H9 (cell line): ENCODE measurements around the gene GNB1L. TPM values are rescaled to one million over a fixed set of nuclear protein-coding genes. Genes with fewer than 3 reads are reported as not detected.

Source experiments
- DNase-seq: peaks from one replicate; pipeline ENCODE4 v3.0.0-alpha.2; 2017
- H2AFZ ChIP-seq: one replicate; pipeline ENCODE4 v1.6.1; 2013; ENCODE audit warnings: mild to moderate bottlenecking, low read length, control low read depth, moderate library complexity
- H2AK5ac ChIP-seq: 2 replicates; pipeline ENCODE4 v1.6.1; 2013; ENCODE audit warnings: low read length, control low read depth, mixed read lengths; ENCODE audit not compliant: insufficient read length
- H2BK120ac ChIP-seq: one replicate; pipeline ENCODE4 v1.6.1; 2013; ENCODE audit warnings: low read depth, mild to moderate bottlenecking, low read length, control low read depth, inconsistent platforms; ENCODE audit not compliant: poor library complexity, severe bottlenecking
- H2BK12ac ChIP-seq: 2 replicates; pipeline ENCODE4 v1.6.1; 2013; ENCODE audit warnings: low read length, control low read depth, mixed read lengths, low read depth; ENCODE audit not compliant: insufficient read length
- H2BK15ac ChIP-seq: 2 replicates; pipeline ENCODE4 v1.6.1; 2013; ENCODE audit warnings: low read depth, low read length, control low read depth
- H2BK20ac ChIP-seq: one replicate; pipeline ENCODE4 v1.6.1; 2013; ENCODE audit warnings: low read depth, mild to moderate bottlenecking, low read length, control low read depth, inconsistent platforms; ENCODE audit not compliant: poor library complexity, severe bottlenecking
- H2BK5ac ChIP-seq: 2 replicates; pipeline ENCODE4 v1.6.1; 2013; ENCODE audit warnings: low read length, control low read depth, mixed read lengths; ENCODE audit not compliant: insufficient read length
- H3K14ac ChIP-seq: 2 replicates; pipeline ENCODE4 v1.6.1; 2013; ENCODE audit warnings: low read length, control low read depth; ENCODE audit not compliant: insufficient read depth
- H3K18ac ChIP-seq: 2 replicates; pipeline ENCODE4 v1.6.1; 2013; ENCODE audit warnings: low read depth, mild to moderate bottlenecking, mixed read lengths, low read length, control low read depth; ENCODE audit not compliant: insufficient read length
- H3K23ac ChIP-seq: 2 replicates; pipeline ENCODE4 v1.6.1; 2013; ENCODE audit warnings: low read length, control low read depth, mixed read lengths, low read depth; ENCODE audit not compliant: insufficient read length
- H3K23me2 ChIP-seq: 2 replicates; pipeline ENCODE4 v1.6.1; 2013; ENCODE audit warnings: low read depth, mild to moderate bottlenecking, mixed read lengths, low read length, control low read depth; ENCODE audit not compliant: insufficient read length, poor library complexity, severe bottlenecking
- H3K27ac ChIP-seq: 2 replicates; pipeline ENCODE4 v1.5.1; 2013; ENCODE audit warnings: low read length, control low read depth, mixed read lengths, low read depth; ENCODE audit not compliant: insufficient read length
- H3K27me3 ChIP-seq: 2 replicates; pipeline ENCODE4 v1.6.1; 2013; ENCODE audit warnings: low read length, control low read depth, inconsistent platforms; ENCODE audit not compliant: insufficient read depth
- H3K4ac ChIP-seq: 2 replicates; pipeline ENCODE4 v1.6.1; 2013; ENCODE audit warnings: low read depth, mild to moderate bottlenecking, control low read depth, inconsistent platforms, low read length, moderate library complexity
- H3K4me1 ChIP-seq: 2 replicates; pipeline ENCODE4 v1.6.1; 2013; ENCODE audit warnings: low read length, control low read depth, inconsistent platforms; ENCODE audit not compliant: insufficient read depth
- H3K4me2 ChIP-seq: 2 replicates; pipeline ENCODE4 v1.6.1; 2013; ENCODE audit warnings: low read length, control low read depth, mixed read lengths; ENCODE audit not compliant: insufficient read length, insufficient read depth
- H3K56ac ChIP-seq: 2 replicates; pipeline ENCODE4 v1.6.1; 2013; ENCODE audit warnings: low read depth, mild to moderate bottlenecking, mixed read lengths, low read length, control low read depth; ENCODE audit not compliant: insufficient read length
- H3K79me1 ChIP-seq: 2 replicates; pipeline ENCODE4 v1.6.1; 2013; ENCODE audit warnings: low read depth, mild to moderate bottlenecking, moderate library complexity, low read length, control low read depth, inconsistent platforms; ENCODE audit not compliant: insufficient read depth, poor library complexity, severe bottlenecking
- H3K79me2 ChIP-seq: 2 replicates; pipeline ENCODE4 v1.6.1; 2013; ENCODE audit warnings: low read length, control low read depth, inconsistent platforms; ENCODE audit not compliant: insufficient read depth
- H3K9ac ChIP-seq: 2 replicates; pipeline ENCODE4 v1.6.1; 2013; ENCODE audit warnings: low read length, control low read depth, mixed read lengths; ENCODE audit not compliant: insufficient read length; ENCODE audit errors: extremely low read depth
- H3K9me3 ChIP-seq: one replicate; pipeline ENCODE4 v1.6.1; 2013; ENCODE audit warnings: low read depth, low read length, inconsistent platforms; ENCODE audit not compliant: control insufficient read depth
- H3T11ph ChIP-seq: one replicate; pipeline ENCODE4 v1.6.1; 2013; ENCODE audit warnings: mild to moderate bottlenecking, low read length, control low read depth, inconsistent platforms
- H4K20me1 ChIP-seq: one replicate; pipeline ENCODE4 v1.6.1; 2013; ENCODE audit not compliant: control insufficient read depth, insufficient read length, insufficient read depth
- H4K5ac ChIP-seq: 2 replicates; pipeline ENCODE4 v1.6.1; 2013; ENCODE audit warnings: low read depth, mild to moderate bottlenecking, mixed read lengths, low read length, control low read depth; ENCODE audit not compliant: insufficient read length
- H4K8ac ChIP-seq: replicated peaks from 2 replicates; pipeline ENCODE4 v1.6.1; 2013; ENCODE audit warnings: low read length, control low read depth, mixed read lengths, low read depth; ENCODE audit not compliant: insufficient read length
- H4K91ac ChIP-seq: 2 replicates; pipeline ENCODE4 v1.6.1; 2013; ENCODE audit warnings: low read depth, mild to moderate bottlenecking, moderate library complexity, mixed read lengths, low read length, control low read depth; ENCODE audit not compliant: insufficient read length
- H3K27ac Mint-ChIP-seq, 3 experiments: 2 replicates in 2 of 3; 3 replicates in 1 of 3; pipeline ENCODE4 v1.8.0; 2020 to 2021; ENCODE audit warnings: mixed read lengths in 3 of 3, mild to moderate bottlenecking in 1 of 3, moderate library complexity in 1 of 3
- H3K27me3 Mint-ChIP-seq: 2 replicates; pipeline ENCODE4 v1.8.0; 2021; ENCODE audit warnings: low read depth, mild to moderate bottlenecking, moderate library complexity, mixed read lengths
- H3K36me3 Mint-ChIP-seq, 3 experiments: 2 replicates in 2 of 3; 3 replicates in 1 of 3; pipeline ENCODE4 v1.8.0; 2020 to 2021; ENCODE audit warnings: low read depth in 3 of 3, mixed read lengths in 3 of 3; ENCODE audit not compliant: insufficient read depth in 1 of 3
- H3K4me1 Mint-ChIP-seq, 2 experiments: 2 replicates each; pipeline ENCODE4 v1.8.0; 2020; ENCODE audit warnings: mixed read lengths in 2 of 2
- H3K4me3 Mint-ChIP-seq, 2 experiments: 2 replicates in 1 of 2; 3 replicates in 1 of 2; pipeline ENCODE4 v1.8.0; 2020 to 2021; ENCODE audit warnings: mild to moderate bottlenecking in 2 of 2, mixed read lengths in 2 of 2, moderate library complexity in 1 of 2
- H3K9me3 Mint-ChIP-seq, 2 experiments: 2 replicates in 1 of 2; 3 replicates in 1 of 2; pipeline ENCODE4 v1.8.0; 2020; ENCODE audit warnings: mild to moderate bottlenecking in 2 of 2, mixed read lengths in 2 of 2, moderate library complexity in 1 of 2
- WGBS: extraction: QIAGEN DNeasy Blood & Tissue Kit; methylation state at CpG from one replicate; pipeline ENCODE4 v1.1.7; 2013; ENCODE audit warnings: missing lambda C conversion rate, low lambda C conversion rate, mixed read lengths; ENCODE audit not compliant: insufficient read length; ENCODE audit errors: extremely low coverage; 5-methylcytosine and 5-hydroxymethylcytosine counted together
- total RNA-seq: library from RNA; stranded (reverse); gene quantifications from 2 replicates; pipeline ENCODE4 v1.2.1, GENCODE V29; 2021
- TF ChIP-seq, protein P1 (sequence below): fragments of 200-600 bp; sonication (generic); conservative IDR thresholded peaks from 3 replicates; pipeline ENCODE4 v1.8.0; 2021; ENCODE audit warnings: antibody characterized with exemption, mild to moderate bottlenecking

GNB1L gene
- total RNA-seq, 1 experiment from 2014 or later = 22.4 TPM

DNA sequence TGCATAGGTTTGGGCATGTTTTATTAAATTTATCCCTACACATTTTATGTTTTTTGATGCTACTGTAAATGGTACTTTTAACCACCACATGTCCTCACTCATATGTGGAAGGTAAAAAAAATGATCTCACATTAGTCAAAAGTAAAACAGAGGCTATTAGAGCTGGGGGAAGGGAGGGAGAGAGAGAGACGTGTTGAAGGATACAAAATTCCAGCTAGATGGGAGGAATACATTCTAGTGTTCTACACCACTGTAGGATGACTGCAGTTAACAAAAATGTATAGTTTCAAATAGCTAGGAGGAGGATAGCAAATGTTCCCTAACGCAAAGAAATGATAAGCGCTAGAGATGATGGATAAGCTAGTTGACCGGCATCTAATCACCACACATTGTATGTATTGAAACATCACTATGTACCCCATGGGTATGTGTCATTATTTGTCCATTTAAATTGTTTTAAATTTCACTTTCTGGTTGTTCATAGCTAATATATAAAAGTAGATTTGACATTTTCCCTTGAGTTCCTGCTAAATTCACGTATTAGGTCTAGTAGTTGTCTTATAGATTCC lies 9.9 kb upstream of the GNB1L start:
- H4K5ac ChIP-seq = no peak overlapping the region
- H3K9me3 ChIP-seq = no peaks in the 10 kb centered on the region
- H2AK5ac ChIP-seq = no peak overlapping the region
- no peak overlapping the region for H3T11ph ChIP-seq
- H3K23ac ChIP-seq = no peak overlapping the region
- H2BK12ac ChIP-seq = no peak overlapping the region
- no peaks in the 10 kb centered on the region for H3K79me2 ChIP-seq
- no peak overlapping the region for H3K4me3 Mint-ChIP-seq
- H4K20me1 ChIP-seq = no peaks in the 10 kb centered on the region
- no peak overlapping the region for H2BK5ac ChIP-seq
- no peaks in the 10 kb centered on the region for H3K36me3 Mint-ChIP-seq
- no peak overlapping the region for H4K91ac ChIP-seq
- H3K4me1 Mint-ChIP-seq = peaks cover 18 to 19% of the 10 kb centered on the region in 2 experiments
- no peaks in the 10 kb centered on the region for H3K79me1 ChIP-seq
- TF ChIP-seq, protein P1, sequence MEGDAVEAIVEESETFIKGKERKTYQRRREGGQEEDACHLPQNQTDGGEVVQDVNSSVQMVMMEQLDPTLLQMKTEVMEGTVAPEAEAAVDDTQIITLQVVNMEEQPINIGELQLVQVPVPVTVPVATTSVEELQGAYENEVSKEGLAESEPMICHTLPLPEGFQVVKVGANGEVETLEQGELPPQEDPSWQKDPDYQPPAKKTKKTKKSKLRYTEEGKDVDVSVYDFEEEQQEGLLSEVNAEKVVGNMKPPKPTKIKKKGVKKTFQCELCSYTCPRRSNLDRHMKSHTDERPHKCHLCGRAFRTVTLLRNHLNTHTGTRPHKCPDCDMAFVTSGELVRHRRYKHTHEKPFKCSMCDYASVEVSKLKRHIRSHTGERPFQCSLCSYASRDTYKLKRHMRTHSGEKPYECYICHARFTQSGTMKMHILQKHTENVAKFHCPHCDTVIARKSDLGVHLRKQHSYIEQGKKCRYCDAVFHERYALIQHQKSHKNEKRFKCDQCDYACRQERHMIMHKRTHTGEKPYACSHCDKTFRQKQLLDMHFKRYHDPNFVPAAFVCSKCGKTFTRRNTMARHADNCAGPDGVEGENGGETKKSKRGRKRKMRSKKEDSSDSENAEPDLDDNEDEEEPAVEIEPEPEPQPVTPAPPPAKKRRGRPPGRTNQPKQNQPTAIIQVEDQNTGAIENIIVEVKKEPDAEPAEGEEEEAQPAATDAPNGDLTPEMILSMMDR = no peak
- no peak overlapping the region for H3K27ac ChIP-seq
- no peak overlapping the region for H3K56ac ChIP-seq
- H2BK120ac ChIP-seq = no peak overlapping the region
- H3K27me3 Mint-ChIP-seq = no peaks in the 10 kb centered on the region; the same call in 1 of the 2 replicates
- no peaks in the 10 kb centered on the region for H3K23me2 ChIP-seq
- no peaks in the 10 kb centered on the region for H3K27me3 ChIP-seq
- WGBS = no CpG with 5 or more reads among the region's 5 CpGs
- H3K9ac ChIP-seq = no peak overlapping the region
- no peak overlapping the region for H3K18ac ChIP-seq
- H3K14ac ChIP-seq = no peak overlapping the region
- H4K8ac ChIP-seq = no peak overlapping the region
- H3K4me1 ChIP-seq = no peaks in the 10 kb centered on the region
- H2BK15ac ChIP-seq = no peak overlapping the region
- no peaks in the 10 kb centered on the region for H3K9me3 Mint-ChIP-seq
- no peak overlapping the region for H3K27ac Mint-ChIP-seq
- DNase-seq = no peak
- H2BK20ac ChIP-seq = no peak overlapping the region
- no peak overlapping the region for H3K4ac ChIP-seq
- no peak overlapping the region for H3K4me2 ChIP-seq
- H2AFZ ChIP-seq = no peak overlapping the region
